ENCODE data around the gene REEP3.

Gene REEP3

GRCh38 chr10:63614371-63614891 is 93.2 kb downstream of the REEP3 start:
- no peak overlapping the region for H3K4me3 ChIP-seq
- H3K27ac ChIP-seq: peak overlapping the region in 3 of 21 experiments; percentile 1 to 55 (median 22)

GRCh38 chr10:63618552-63618951 is 97.4 kb downstream of the REEP3 start:
- H3K27ac ChIP-seq: no peak overlapping the region
- H3K4me3 ChIP-seq: no peak overlapping the region

GRCh38 chr10:63619426-63619825 is 98.2 kb downstream of the REEP3 start:
- H3K4me3 ChIP-seq: no peak overlapping the region
- H3K27ac ChIP-seq: no peak overlapping the region

- H3K27ac ChIP-seq: no peak overlapping the region
- no peak overlapping the region for H3K4me3 ChIP-seq
Observed at GRCh38 chr10:63622097-63622496, 100.9 kb downstream of the REEP3 start.

GRCh38 chr10:63624701-63625100 is 103.5 kb downstream of the REEP3 start:
- no peak overlapping the region for H3K4me3 ChIP-seq
- H3K27ac ChIP-seq: no peak overlapping the region

- H3K4me3 ChIP-seq: no peak overlapping the region
- H3K27ac ChIP-seq: peak overlapping the region in 6 of 21 experiments; percentile 14 to 98 (median 87)
Observed at GRCh38 chr10:63627396-63627795, 106.2 kb downstream of the REEP3 start.

- H3K4me3 ChIP-seq: no peak overlapping the region
- peak overlapping the region in 13 of 21 experiments; percentile 76 to 98 (median 90) for H3K27ac ChIP-seq
Observed at GRCh38 chr10:63627881-63628296, 106.7 kb downstream of the REEP3 start.

GRCh38 chr10:63628526-63629362 is 107.5 kb downstream of the REEP3 start:
- Histone ChIP-seq H3K27ac (peak overlapping the region in 20 of 21 experiments; percentile 76 to 98 (median 90)), H3K4me3 (peak overlapping the region; percentile 34 to 67 (median 58))

GRCh38 chr10:63629363-63630084 is 108.3 kb downstream of the REEP3 start:
- Histone ChIP-seq H3K27ac (peak overlapping the region; percentile 72 to 98 (median 90)), H3K4me3 (peak overlapping the region; percentile 34 to 67 (median 58))

GRCh38 chr10:63630085-63630930 is 109.1 kb downstream of the REEP3 start:
- Histone ChIP-seq H3K4me3 (peak overlapping the region; percentile 34 to 67 (median 58)), H3K27ac (peak overlapping the region; percentile 72 to 98 (median 90))

- H3K27ac ChIP-seq: peak overlapping the region; percentile 72 to 98 (median 90)
- peak overlapping the region; percentile 34 to 67 (median 58) for H3K4me3 ChIP-seq
Observed at GRCh38 chr10:63630931-63631680, 109.9 kb downstream of the REEP3 start.

GRCh38 chr10:63631991-63632390 is 110.8 kb downstream of the REEP3 start:
- Histone ChIP-seq H3K27ac (peak overlapping the region in 8 of 21 experiments; percentile 84 to 98 (median 92)), H3K4me3 (no peak overlapping the region)

- Histone ChIP-seq H3K27ac (no peak overlapping the region), H3K4me3 (no peak overlapping the region)
Observed at GRCh38 chr10:63633677-63634487, 112.7 kb downstream of the REEP3 start.

GRCh38 chr10:63634488-63635065 is 113.4 kb downstream of the REEP3 start:
- Histone ChIP-seq H3K27ac (no peak overlapping the region), H3K4me3 (no peak overlapping the region)

GRCh38 chr10:63636812-63637211 is 115.6 kb downstream of the REEP3 start:
- no peak overlapping the region for H3K27ac ChIP-seq

GRCh38 chr10:63637901-63638327 is 116.7 kb downstream of the REEP3 start:
- H3K4me3 ChIP-seq: no peak overlapping the region
- no peak overlapping the region for H3K27ac ChIP-seq

More at GRCh38 chr10:63636812-63637211, 115.6 kb downstream of the REEP3 start:
- H3K4me3 ChIP-seq: no peak overlapping the region

GRCh38 chr10:63641366-63641765 is 120.2 kb downstream of the REEP3 start:
- Histone ChIP-seq H3K4me3 (no peak overlapping the region), H3K27ac (no peak overlapping the region)

- H3K4me3 ChIP-seq: no peak overlapping the region
Observed at GRCh38 chr10:63641799-63642198, 120.6 kb downstream of the REEP3 start.

More at GRCh38 chr10:63641799-63642198, 120.6 kb downstream of the REEP3 start:
- no peak overlapping the region for H3K27ac ChIP-seq

Measured in skin epidermis (tissue), 12 donors.